Activated CD8-positive, alpha-beta memory T cell treated with anti-CD3 and anti-CD28 coated beads, Interleukin-2, amount 50 U/mL, for 4 hours (primary cell): ENCODE measurements around the gene FANCG.

Source experiments
- DNase-seq: peaks from one replicate; pipeline ENCODE4 v3.0.0-alpha.2; 2020

FANCG gene

GRCh38 chr9:35057271-35057620 lies 22.5 kb downstream of the FANCG start:
- DNase-seq, result no peak

GRCh38 chr9:35056571-35057270 lies 23.0 kb downstream of the FANCG start:
- no peak for DNase-seq

GRCh38 chr9:35054871-35055644 lies 24.7 kb downstream of the FANCG start:
- DNase-seq, result no peak

- no peak for DNase-seq
These were observed 25.4 kb downstream of the FANCG start for GRCh38 chr9:35054185-35054835.

DNA sequence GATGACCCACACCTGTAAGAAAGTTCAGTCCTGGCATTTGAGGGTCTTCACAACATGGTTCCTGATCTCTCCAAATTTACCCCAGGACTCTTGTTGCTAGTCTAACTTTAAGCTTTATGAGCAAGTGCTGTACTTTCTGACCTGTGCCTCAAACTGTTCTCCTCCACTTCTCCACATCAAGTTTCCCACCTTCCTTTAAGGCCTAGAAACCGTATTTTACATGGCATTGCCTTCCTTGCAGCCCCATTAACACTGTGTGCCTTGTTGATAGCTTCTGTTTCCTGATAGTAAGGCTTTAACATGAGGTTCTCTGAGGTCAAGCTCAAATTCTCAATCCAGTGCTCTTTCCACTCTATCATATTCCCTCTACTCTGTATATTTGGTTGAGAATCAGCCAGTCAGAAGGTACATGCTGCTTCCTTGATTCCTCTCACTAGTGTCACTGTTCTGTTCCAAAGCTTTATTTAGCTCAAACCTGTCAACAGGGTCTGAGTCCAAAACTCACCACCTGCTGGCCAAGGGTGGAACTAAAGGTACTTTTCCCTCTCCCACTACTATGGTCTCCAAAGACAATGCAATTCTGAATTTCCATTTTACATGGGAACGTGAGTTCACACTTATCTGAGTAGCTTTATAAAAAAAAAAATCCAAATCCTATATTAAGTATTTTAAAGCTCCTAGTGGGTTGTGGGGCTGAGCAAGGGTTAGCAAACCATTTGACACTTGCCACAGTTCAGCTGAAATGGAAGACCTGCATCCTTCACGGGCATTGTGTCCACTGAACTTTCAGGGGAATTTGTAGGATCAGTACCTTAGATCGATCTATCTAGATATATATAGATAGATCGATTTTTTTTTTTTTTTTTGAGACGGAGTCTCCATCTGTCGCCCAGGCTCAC lies 28.4 kb downstream of the FANCG start:
- DNase-seq, result peak; percentile 54

DNA sequence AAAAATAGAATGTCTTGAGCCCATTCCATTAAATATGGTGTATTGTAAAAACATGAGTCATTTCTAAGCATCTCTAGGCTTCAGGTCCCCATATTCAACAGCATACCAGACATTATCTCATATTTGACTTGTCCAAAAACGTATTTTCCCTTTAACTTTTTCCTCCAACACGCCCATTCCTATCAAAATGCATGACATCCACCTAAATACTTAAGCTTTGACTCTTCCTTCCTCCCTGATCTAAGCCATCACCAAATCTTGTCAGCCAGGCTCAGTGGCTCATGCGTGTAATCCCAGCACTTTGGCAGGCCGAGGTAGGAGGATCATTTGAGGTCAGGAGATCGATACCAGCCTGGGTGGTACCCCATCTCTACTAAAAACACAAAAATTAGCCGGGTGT lies 31.2 kb downstream of the FANCG start:
- no peak for DNase-seq

GRCh38 chr9:35044071-35044470 lies 35.7 kb downstream of the FANCG start:
- DNase-seq, result no peak

DNA sequence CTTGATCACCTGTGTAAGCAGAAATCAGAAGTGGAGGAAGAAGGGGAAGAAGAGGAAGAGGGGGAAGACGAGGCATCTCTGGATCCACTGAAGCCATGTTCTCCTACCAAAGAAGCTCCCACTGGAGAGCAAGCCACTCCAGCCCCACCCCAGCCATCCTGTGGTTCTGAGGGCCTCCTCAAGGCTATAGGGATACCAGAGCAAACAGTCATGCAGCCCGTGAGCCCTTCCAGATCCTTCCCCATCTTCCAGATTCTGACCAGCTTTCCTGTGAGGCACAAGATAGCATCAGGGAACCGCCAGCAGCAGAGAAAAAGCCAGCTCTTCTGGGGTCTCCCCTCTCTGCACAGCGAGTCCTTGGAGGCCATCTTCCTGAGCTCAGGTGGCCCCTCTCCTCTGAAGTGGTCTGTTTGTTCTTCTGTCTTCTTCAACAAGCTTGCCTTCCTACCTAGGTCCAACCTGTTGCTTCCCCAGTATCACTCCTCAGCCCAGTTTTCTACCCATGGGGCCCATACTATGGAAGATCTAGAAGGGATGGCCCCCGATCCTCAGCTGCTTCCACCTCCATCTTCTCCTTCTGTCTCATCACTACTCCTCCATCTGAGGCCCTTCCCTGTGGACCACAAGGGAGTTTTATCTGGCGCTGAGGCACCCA lies 36.7 kb downstream of the FANCG start:
- DNase-seq, result no peak

GRCh38 chr9:35042081-35042604 lies 37.6 kb downstream of the FANCG start:
- DNase-seq, result no peak

DNA sequence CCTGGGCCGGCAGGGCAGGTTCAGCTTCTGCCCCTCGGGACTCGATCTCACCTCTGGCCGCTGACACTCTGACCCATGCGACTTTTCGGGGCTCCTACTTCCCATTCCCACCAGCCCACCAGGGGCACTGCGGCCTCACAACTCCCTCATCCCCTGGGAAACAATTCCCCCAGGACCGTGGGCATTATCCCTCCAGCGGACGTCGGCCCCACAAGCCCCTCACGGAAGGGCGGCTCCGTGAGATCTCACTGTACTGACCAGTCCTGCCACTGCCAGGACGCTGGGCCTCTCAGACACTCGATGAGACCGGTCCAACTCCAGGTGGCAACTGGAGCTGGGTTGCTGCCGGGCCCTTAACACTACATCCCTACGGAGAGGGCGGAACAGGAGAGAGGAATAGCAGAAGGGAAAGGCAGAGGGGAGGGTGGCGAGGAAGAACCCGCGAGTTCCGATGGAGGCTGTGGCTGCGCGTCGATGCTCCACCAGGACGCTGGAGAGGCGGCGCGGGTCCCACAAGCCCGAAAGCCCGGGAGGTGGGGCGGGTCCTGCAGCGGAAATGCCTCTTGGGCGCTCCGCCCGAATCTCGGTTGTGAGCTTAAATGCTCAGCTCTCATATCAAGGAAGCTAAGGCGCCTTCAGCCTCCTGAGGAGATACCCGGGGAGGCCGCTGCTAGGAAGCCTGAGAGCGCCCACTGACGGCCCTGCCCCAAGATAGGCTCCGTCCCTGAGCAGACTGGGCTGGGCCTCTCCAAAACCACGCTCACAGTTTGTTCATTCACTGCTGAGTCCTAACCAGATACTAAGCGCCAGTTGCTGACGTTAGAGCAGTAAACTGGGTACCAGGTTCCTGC lies 43.7 kb downstream of the FANCG start:
- peak; percentile 26 for DNase-seq

DNA sequence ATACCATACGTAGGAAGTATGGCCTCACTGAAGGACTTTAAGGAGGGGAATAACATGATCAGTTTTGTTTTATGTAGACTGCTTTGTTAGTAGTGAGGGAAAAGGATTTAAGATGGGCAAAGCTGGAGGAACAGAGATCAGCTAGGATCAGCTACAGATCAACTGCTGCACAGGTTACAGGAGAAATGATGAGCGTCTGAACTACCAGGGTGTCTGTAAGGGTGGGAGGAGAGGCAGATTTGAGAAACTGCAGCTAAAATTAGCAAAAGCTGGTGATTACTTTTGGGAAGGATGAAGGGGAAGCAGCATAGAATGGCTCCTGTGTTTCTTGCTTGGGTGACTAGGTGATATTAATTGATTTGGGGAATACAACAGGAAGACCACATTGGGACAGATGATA lies 46.6 kb downstream of the FANCG start:
- DNase-seq, result no peak

DNA sequence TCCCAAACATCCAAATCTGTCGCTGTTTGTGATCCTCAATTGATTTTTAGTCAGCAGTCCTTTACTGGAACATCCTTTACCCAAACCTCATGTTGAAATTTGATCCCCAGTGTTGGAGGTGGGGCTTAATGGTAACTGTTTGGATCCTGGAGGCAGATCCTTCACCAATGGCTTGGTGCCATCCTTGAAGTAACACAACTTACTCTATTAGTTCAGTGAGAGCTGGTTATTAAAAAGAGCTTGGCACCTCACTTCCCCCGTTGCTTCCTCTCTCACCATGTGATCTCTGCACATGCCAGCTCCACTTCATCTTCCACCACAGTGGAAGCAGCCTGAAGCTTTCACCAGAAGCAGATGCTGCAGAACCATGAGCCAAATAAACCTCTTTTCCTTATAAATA lies 49.9 kb downstream of the FANCG start:
- no peak for DNase-seq

DNA sequence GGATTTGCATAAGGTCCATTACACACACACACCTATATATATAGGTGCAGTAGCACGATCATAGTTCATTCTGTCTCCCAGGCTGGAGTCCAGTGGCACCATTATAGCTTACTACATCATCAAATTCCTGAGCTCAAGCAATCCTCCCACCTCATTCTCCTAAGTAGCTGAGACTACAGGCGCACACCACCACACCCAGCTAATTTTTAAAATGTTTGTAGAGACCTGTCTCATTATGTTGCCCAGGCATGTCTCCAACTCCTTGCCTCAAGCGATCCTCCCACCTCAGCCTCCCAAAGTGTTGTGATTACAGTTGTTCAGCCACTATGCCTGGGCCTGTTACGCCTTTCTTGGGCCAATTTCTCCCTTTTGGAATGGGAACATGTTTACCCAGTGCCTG lies 50.5 kb downstream of the FANCG start:
- no peak for DNase-seq

- DNase-seq, result no peak
These were observed 51.4 kb downstream of the FANCG start for GRCh38 chr9:35028341-35028740.

- DNase-seq, result no peak
These were observed 51.9 kb downstream of the FANCG start for GRCh38 chr9:35027860-35028259.

GRCh38 chr9:35027374-35027773 lies 52.4 kb downstream of the FANCG start:
- no peak for DNase-seq

DNA sequence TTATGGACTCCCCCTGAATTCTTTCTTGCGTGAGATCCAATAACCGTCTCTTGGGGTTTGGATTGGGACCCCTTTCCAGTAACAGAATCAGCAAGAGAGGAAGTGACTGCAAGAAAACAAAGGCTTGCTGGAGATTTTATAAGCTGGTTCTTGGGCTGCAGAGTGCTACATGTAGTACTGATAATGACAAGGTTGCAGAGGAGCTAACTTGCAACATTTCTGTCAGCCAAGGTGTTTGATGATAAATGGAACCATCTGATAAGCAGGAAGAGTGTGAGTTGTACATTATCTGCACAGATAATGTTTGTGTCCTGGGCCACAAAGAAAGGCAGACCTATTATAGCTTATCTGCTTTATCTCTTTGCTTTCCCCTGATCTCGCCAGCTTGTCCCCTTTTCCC lies 53.1 kb downstream of the FANCG start:
- DNase-seq, result no peak
